M059J (cell line): ENCODE data around the gene IL36RN. TPM values are rescaled to one million over a fixed set of nuclear protein-coding genes. Genes with fewer than 3 reads are reported as not detected.
A peak's percentile ranks its signal among the peaks of the same experiment; 100 is the strongest.
"Not testable (repeated sequence)": the region's sequence is repeated elsewhere in the genome, so short reads cannot be mapped to it uniquely, and the experiment has no call there.

Source experiments
- DNase-seq: peaks from one replicate; pipeline ENCODE4 v3.0.0-alpha.2; 2012; ENCODE audit warnings: low read depth
- total RNA-seq: library from RNA; depleted of rRNA; stranded (reverse); fragments of >200 nt; shearing (Covaris generic); gene quantifications from 2 replicates; pipeline ENCODE4 v1.2.3, GENCODE V29; 2014

The IL36RN gene
- total RNA-seq, 1 experiment from 2014 or later = not detected

DNA sequence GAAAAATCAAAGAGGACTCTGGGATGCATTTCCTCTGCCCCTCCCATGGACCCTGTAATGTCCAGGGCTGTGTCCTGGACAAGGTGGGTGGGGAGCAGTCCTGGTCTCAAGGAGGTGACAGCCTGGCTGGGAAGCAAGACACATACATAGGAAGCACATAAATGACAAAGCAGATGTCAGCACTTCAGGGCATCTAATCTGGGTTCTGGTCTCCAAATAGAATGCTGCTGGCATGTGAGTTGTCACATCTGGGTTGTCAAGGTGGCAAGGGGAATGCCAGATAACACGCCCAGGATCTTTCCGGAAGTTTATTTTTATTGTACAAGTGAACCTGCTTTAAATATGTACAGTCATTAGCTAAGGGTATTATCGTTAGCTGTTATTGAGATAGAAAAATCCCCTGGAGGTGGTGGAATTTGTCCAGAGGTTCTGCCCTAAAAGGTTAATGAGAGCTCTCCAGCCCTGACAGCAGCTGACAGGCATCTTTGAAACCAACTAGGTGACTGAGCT, 14.4 kb downstream of the IL36RN start:
- peak; percentile 10 for DNase-seq

DNA sequence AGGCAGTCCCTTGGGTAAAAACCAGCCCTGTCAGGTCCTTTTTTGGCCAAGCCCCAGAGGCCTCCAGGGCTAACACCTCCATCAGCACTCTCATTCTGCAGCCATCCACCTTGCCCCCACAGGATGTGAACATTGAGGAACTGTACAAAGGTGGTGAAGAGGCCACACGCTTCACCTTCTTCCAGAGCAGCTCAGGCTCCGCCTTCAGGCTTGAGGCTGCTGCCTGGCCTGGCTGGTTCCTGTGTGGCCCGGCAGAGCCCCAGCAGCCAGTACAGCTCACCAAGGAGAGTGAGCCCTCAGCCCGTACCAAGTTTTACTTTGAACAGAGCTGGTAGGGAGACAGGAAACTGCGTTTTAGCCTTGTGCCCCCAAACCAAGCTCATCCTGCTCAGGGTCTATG, 16.0 kb downstream of the IL36RN start:
- DNase-seq = no peak

DNA sequence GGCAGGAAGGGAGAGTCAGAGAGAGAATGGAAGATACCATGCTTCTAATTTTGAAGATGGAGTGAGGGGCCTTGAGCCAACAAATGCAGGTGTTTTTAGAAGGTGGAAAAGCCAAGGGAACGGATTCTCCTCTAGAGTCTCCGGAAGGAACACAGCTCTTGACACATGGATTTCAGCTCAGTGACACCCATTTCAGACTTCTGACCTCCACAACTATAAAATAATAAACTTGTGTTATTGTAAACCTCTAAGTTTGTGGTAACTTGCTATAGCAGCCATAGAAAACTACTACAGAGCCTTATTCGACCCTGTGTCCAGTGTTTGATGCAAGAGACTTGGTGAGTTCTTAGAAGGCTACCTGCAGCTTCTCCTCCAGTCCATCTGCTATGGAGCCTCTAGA, 16.6 kb downstream of the IL36RN start:
- DNase-seq = no peak

DNA sequence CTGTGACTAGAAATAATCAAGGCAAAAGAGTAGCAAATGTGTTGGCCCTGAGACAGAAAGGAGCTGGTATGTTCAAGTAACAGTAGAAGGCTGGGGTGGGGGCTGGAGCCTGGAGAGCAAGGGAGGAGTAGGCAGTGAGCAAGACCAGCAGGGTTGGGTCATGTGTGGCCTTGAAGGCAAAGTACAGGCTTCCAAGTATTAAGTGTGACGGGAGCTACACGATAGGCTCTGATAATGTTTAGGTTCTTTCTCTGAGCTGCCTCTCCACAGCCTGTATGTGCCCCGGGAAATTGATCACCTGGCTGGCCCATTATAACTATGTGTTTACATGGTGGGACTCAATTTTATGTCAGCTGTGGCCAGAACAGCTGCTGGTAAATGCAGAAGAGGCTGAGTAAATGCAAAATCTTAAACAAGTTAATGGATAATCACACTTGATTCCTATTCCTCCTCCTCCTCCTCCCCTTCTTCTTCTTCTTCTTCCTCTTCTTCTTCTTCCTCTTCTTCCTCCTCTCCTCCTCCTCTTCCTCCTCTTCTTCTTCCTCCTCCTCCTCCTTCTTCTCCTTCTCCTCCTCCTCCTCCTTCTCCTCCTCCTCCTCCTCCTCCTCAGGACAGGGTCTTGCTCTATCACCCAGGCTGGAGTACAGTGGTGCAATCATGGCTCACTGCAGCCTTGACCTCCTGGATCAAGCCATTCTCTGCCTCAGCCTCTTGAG, 18.1 kb downstream of the IL36RN start:
- no peak for DNase-seq

DNA sequence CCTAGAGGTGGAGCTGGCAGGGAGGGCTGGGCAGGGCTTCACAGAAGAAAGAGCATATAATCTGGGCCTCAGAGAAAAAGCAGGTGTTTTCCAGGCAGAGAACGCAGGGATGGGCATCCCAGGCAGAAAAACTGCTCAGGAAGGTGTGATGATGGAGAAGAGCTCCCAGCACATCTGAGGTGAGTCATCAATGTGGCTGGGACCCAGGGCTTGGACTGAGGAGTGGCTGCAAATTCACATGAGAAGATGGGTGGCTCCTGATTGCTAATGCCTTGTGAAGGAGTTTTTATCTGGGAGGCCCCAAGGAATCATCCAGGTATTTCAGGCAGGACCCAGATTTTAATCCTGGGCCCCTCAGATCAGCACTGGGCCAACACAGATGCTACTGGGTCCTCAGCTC, 18.9 kb downstream of the IL36RN start:
- peak; percentile 70 for DNase-seq

DNA sequence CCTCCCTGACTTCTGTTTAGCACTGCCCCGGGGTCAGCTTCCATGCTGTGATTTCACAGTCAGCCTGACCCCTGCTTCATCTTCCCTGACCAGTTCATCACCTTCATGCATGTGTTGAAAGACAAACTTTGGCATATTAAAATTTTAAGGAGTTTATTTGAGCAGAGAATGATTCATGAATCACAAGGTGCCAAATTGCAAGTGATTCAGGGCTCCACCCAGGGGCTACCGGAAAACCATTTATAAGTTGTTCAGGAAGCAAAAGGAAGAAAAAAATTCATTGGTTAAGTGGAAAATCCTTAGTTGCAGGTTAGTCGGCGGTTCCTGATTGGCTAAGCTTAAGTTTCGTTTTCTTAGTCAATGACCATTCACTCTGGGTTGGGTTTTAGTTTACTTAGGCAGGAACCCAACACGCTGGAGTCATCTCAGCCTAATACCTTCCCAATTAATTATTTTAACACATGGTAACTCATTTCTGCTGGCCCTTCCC, 19.4 kb downstream of the IL36RN start:
- DNase-seq = peak; percentile 65

DNA sequence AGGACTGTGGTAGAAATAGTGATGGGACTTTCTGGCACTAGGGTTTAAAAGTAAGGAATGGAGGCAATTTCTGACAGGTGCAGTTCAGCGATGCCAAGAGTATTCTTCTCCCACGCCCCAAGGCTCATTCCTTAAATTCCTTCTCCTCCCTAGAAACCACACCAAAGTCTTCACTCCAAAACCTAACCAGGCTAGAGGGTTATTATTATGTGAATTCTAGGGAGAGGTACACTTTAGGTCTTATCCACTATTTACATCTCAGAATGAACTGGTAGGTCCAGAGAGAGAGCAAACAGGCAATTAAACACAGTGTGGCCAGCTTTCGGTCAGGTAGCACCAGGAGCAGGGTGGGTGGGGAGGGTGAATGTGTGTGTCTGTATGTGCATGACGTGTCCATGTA, 20.1 kb downstream of the IL36RN start:
- DNase-seq = no peak

DNA sequence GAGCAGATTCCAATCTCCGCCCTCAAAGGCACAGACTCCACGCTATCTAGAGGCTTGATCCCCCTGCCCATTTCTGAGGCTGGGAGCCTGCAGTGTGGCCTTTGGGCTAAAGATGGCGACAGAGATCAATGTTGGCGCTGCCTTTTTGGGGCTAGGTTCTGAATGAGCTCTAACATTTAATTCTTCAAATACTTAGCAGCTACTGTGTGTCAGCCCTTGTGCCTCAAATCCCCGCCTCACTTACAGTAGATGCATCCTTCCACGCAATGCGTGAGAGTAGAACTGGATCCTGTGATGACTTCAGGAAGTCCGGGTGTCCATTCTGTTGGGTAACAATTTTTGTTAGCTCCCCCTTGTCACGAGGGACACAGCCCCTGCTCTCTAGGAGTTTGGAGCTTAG, 21.1 kb downstream of the IL36RN start:
- DNase-seq = peak; percentile 44

DNA sequence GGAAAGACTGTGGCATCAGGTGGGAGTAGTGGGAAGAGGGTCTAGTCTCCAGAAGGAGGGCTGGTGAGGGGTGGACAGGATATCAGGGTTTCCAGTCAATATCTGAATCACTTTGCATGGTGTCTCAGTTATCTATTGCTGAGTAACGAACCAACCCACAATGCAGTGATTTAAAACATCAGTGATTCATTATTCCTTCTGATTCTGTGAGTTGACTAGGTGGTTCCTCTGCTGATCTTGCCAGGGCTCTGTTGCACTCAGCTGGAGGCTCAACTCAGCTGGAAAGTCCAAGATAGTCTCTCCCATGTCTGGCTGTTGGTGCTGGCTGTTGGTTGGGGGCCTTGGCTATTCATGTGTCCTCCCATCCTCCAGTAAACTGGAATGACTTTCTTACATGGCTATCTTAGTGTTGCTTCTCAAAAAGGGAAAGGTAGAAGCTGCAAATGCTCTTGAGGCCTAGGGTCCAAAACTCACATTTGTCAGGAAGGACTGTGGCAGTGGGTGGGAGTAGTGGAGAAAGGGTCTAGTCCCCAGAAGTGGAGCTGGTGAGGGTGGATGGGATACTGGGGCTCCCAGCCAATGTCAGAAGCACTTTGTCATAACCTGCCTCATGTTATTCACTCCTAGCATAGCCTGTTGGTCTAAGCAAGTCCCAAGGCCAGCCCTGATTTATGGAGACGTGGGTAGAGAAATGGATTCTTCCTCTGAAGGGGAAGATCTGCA, 22.7 kb downstream of the IL36RN start:
- no peak for DNase-seq

DNA sequence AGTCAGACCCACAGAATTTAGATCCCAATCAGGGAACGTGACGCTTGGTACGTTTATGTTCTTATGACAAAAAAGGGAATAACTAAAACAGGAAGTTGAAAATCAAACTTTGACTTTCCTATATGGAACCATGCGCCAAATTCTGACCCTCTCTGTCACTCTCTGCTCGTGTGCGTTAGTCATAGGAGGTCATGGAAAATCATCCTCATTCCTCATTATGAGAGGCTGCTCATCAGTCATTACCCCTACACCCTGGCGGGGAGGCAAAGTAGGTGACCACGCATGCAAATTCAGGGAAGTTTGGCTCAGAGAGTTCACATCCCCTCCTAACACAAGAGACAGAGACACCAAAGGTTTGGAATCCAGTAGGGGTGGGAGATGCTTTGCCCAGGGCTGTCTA, 24.3 kb downstream of the IL36RN start:
- peak; percentile 20 for DNase-seq

DNA sequence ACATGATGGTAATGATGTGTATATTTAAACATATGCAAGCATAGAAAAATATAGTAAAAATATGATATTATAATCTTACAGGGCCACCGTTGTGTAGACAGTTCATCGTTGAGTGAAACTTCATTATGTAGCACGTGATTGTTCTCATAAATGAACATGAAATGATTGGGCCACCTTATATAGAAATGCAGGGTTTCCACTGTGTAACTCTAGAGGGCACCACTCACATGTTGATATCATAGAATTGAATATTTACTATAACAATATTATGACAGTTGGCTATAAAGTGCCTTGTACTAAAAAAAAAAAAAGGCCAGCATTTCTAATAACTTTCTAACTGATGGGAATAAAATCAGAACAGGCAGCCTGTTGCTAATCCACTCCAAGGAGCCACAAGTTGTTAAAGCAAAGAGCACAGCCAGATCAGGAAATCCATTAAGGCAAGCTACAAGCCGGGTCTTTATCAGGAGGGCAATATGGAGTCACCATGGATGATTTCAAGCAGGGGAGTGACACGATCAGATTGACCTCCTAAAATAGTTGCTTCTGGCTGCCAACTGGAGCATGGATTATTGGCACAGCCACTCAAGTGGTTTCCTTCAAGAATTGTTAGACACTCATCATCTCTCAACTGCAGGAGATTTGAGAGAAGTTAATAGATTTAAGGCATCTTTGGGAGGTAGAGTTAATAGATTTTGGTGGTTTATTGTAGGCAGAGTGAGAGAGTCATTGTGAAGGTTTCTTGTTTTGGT, 25.4 kb downstream of the IL36RN start:
- peak; percentile 34 for DNase-seq

DNA sequence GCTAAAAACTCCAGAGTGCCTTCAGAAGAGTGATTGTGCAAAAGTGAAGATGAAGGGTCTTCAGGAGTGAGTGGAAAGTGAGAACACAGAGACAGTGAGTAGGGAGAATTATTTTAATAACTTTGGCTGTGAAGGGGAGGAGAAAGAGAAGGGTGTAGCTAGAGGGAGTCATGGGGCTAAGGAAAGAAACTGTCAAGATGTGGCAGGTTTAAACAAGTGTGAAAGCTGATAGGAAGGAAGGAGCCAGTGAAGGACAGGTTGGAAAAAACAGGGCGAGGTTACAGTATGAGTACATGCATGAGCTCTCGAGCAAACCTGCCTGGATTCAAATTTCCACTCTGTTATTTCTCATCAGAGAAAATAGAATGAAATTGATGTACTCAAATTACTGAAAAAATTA, 26.5 kb downstream of the IL36RN start:
- DNase-seq = no peak

DNA sequence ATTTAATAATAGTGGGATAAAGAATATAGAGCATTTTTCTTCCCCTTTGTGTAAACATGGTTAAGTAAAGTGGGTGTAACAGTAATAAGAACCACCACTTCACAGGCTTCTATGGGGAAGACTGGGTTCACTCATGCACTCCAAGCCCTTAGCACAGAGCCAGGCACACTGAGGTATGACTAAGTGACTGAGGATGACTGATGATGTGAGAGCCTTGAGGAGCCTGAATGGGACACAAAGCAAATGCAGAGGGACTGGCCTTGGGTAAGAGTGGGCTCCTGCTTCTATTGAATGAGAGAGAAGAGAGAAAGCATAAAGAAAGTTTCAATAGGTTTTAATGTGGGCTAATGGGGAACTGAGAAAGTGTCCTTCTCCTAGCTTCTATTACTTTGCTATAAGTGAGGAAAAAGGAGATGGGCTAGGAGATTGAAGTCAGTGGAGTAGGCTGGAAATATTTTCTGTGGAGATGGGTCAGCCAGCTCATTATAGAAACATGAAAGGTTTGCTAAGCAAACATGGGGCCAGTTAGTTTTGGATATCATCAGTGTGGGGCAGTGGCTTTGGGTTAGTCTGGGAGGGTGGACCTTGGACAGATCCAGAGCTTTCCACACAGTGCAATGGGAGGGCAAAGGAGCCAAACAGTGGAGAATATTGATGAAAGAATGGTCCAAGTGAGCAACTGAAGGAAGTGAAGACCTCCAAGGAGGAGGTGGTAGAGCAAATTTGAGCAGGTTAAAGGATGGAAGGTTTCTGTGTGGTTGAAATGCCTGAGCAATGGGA, 29.4 kb downstream of the IL36RN start:
- DNase-seq = no peak

DNA sequence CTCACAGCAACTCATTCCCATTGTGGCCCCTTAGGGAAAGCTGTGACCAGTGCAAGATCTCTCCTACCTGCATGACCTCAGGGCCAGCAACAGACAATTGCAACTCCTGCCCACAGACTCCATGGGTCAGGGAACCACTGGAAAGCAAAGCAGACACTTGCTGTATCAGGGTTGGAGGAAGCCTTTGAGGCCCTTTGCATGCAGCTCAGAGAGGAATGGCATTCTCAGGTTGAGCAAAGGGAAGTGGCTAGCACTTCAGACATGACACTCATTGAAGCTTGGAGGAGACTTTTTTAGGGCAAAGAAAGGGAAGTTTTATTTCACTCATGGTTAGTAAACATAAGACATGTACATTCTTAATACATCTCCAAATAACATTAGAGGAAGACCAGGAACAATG, 30.9 kb downstream of the IL36RN start:
- DNase-seq = no peak

DNA sequence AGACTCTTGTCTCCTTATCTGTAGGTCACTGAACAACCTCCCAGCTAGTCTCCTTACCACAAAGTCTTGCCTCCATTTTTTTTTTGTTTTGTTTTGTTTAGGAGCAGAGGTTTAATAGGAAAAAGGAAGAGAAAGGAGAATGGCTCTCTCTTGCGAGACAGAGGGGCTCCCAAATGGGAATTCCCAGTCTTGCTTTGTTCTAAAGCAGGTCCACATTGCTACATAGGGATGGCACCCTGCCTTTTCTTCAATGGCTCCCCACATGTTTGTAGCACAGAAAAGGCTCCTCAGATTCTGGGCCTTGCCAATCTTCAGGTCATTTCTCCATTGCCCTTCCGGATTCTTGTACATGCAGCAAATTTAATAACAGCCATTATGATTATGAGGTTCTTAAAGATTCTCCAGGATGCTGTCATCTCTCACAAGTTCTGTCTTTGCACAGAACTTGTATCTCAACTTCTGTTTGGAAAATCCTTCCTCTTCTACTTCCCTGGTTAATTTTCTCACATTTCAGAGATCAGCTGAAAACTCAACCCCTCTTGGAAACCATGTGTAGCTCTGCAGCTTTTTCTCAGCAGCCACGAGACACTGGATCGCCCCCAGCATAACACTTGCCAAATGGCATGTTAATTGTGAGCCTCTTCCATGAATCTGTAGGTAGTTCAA, 32.4 kb downstream of the IL36RN start:
- DNase-seq = no peak

DNA sequence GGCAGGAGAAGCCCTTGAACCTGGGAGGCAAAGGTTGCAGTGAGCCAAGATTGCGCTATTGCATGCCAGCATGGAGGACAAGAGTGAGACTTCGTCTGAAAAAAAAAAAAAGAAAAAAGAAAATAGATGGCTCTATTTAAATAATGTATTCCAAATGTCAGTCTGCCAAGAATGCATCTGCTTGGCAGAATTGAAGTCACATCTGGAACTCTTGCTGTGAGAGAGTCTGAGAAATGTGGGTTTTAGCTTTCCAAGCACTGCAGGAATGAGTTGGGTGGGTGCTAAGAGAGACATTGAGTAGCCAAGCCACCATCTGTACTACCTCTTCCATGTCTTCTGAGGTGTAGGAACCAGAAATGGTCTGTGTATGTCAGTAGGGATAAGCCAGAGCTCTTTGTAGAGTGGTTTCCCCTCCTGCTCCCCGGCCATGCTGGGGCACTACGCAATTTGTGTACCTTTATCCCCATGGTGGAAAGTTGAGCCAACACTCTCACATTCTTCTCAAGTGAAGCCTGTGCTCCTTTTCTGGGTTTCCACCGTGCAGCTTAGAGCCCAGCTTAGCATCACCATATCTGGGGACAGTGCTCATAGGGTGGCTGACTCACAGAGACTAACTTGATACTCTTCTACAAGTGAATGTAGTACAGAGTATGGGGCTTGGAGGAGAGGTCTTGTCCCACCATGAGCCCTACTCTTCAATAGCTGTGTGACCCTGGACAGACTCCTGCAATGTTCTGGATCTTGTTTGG, 34.0 kb downstream of the IL36RN start:
- no peak for DNase-seq

DNA sequence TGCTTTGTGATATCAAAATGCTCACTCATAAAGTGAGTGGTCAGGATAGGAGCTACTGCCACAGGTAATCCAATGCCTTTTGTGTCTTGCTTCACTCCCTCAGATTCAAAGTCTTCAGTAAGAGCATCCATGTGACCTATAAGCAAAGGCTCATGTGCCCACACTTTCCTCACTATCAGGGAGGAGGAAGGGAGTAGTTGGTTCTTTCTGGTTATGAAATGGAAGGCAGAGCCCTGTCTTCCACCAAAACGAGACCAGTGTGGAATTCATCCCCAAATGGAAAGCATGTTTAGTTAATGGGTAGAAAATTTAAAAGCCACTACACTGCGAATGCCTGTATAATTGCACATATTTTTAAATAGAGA, 34.6 kb downstream of the IL36RN start:
- no peak for DNase-seq

DNA sequence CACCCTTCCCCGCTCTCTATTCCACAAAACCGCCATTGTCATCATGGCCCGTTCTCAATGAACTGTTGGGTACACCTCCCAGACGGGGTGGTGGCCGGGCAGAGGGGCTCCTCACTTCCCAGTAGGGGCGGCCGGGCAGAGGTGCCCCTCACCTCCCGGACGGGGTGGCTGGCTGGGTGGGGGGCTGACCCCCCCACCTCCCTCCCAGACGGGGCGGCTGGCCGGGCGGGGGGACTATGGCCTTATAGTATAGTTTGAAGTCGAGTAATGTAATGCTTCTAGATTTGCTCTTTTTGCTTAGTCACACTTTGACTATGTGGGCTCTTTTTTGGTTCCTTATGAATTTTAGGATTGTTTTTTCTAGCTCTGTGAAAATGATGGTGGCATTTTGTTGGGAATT, 37.3 kb downstream of the IL36RN start:
- not testable (repeated sequence) for DNase-seq

DNA sequence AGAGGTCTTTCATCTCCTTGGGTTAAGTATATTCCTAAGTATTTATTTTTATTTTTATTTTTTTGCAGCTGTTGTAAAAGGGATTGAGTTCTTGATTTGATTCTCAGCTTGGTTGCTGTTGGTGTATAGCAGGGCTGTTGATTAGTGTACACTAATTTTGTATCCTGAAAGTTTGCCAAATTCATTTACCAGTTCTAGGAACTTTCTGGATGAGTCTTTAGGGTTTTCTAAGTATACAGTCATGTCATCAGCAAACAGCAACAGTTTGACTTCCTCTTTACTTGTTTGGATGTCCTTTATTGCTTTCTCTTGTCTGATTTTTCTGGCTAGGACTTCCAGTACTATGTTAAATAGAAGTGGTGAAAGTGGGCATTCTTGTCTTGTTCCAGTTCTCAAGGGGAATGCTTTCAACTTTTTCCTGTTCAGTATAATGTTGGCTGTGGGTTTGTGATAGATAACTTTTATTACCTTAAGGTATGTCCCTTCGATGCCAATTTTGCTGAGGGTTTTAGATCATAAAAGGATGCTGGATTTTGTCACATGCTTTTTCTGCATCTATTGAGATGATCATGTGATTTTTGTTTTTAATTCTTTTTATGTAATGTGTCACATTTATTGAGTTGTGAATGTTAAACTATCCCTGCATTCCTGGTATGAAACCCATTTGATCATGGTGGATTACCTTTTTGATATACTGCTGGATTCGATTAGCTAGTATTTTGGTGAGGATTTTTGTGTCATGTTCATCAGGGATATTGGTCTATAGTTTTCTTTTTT, 38.0 kb downstream of the IL36RN start:
- not testable (repeated sequence) for DNase-seq

DNA sequence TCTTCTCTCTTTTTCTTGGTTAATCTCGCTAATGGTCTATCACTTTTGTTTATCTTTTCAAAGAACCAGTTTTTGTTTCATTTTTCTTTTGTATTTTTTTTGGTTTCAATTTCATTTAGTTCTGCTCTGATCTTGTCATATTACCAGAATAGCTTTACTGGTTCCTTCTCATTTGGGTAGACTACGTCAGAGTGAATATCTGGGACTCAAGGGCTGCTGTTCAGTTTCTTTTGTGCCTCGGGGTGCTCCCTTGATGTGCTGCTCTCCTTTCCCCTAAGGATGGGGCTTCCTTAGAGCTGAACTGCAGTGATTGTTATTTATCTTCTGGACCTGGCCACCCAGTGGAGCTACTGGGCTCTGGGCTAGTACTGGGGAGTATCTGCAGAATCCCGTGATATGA, 39.0 kb downstream of the IL36RN start:
- no peak for DNase-seq
